ENCODE results near the gene TMEM145.

TMEM145 gene

DNA sequence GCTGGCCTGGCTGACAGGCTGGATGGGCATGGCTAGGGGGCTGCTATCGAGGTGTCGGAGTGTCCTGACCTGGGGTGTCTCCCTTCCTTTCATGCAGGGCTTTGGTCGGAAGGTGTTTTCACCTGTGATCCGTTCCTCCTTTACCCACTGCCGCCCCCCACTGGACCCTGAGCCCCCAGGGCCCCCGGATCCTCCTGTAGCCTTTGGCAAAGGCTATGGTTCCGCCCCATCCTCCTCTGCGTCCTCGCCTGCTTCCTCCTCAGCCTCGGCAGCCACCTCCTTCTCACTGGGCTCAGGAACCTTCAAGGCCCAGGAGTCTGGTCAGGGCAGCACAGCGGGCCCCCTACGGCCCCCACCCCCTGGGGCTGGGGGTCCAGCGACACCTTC, 23.0 kb upstream of the TMEM145 start:
- no peak for DNase-seq

GRCh38 chr19:42290523-42291434, 22.3 kb upstream of the TMEM145 start:
- no peak for DNase-seq

GRCh38 chr19:42291435-42291810, 21.7 kb upstream of the TMEM145 start:
- peak; percentile 15 for DNase-seq

- DNase-seq: no peak
Measured at GRCh38 chr19:42292042-42292960, 20.8 kb upstream of the TMEM145 start.

DNA sequence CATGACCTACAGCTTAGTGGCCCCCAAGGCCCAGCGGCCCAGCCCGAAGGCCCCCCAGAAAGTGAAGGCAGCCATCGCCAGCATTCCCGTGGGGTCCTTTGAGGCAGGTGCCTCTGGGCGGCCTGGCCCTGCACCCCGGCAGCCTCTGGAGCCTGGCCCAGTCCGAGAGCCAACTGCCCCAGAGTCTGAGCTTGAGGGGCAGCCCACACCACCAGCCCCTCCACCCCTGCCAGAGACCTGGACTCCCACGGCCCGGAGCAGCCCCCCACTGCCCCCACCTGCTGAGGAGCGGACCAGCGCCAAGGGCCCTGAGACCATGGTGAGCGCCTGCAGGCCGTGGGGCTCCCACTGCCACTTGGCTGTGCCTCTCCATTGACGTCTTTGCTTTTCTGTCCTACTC, 20.1 kb upstream of the TMEM145 start:
- no peak for DNase-seq

GRCh38 chr19:42293540-42293939, 19.6 kb upstream of the TMEM145 start:
- no peak for DNase-seq

GRCh38 chr19:42293948-42294347, 19.2 kb upstream of the TMEM145 start:
- DNase-seq: no peak

- DNase-seq: no peak
Measured at GRCh38 chr19:42294471-42295137, 18.5 kb upstream of the TMEM145 start.

DNA sequence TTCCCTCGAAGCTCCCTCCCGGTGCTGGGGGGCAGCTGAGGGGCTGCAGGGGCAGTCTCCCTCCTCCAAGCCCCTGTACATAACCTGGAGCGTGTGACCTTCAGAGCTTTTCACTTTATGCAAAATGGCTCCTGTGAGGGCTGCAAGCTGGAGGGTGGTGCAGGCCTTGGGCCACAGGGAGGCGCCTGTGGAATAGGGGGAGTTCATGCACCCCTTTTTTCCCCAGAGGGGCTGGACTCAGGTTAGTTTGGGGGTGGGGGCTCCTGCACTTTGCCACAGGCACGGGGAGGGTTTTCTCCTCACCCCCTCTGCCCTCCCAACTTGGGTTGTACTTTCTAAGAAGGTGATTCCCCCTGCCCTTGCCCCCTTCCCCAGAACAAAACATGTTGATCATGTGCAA, 17.8 kb upstream of the TMEM145 start:
- DNase-seq: no peak

DNA sequence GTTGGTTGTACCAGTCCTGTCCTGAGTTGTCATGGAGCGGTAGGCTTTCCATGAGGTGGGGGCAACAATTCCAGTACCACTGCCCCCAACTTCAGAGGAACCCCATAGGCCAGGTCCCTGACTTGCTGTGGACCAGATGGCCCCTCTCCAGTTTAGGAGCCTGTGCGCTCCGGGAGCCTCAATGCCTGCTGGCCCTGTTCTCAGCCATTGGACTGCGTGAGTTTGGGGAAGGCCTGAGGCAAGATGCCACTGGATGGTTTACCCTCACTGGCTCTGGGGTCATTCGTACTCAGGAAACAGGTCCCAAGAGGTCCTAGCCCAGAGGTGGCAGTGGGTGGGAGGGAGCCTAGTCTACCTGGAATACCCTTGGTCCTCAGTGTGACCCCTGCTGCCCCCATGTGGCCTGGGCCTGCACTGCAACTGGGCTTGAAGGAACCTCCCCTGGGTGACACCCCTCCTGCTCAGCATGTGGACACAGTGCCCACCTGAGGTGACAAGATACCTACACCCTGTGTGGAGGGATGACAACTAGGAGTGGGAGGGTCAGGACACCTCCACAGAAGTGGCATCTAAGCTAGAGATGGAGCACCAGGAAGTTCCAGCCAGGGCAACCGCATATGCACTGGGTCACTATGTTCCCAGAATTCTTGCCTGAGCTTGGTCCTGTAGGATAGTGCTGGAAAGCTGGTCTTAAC, 17.1 kb upstream of the TMEM145 start:
- peak; percentile 85 for DNase-seq

DNA sequence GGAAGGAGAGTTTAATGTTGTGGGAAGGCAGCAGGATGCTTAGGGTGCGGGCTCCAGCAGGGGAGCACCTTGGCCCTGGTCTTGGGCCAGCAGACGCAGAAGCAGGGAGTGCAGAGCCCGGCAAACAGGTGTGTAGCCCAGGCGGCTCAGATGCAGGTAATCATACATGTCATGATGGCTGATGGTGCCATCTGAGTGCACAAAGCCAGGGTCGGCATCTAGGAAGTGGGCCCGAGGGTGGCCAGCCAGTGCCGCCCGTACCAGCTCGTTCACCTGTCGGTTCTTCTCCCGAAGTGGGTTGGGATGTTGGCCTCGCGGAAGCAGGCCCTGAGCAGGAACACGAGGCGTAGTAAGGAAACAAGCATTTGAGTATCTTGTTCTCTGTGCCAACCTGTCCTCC, 16.1 kb upstream of the TMEM145 start:
- DNase-seq: no peak

- peak; percentile 37 for DNase-seq
Measured at GRCh38 chr19:42301646-42302203, 11.4 kb upstream of the TMEM145 start, which contains the start of gene PRR19. Gene PRR19 (plus strand): TSS chr19:42302132. CDS start chr19:42309585, 7,453 bp downstream.

GRCh38 chr19:42303101-42303464, 10.0 kb upstream of the TMEM145 start:
- no peak for DNase-seq

- DNase-seq: no peak
Measured at GRCh38 chr19:42303876-42304275, 9.2 kb upstream of the TMEM145 start.

GRCh38 chr19:42306646-42307045, 6.5 kb upstream of the TMEM145 start:
- no peak for DNase-seq

DNA sequence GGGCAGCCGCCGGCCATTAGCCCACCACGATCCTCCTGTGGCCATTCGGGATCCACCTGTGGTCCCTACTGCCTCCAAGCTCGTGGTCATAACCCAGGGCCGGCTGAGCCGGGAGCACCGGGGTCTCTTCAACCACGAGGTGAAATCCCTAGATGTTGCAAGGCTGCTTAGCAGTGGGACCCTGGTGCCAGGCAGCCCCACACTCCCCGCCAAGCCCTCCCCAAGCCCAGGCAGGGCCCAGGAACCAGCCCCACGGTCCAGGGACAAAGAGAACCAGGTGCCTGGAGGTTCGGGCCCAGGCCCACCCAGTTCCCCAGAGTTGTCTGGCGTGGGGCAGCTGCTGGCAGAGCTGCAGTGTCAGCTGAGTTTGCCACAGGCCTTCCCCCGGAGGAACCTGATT, 3.4 kb upstream of the TMEM145 start:
- no peak for DNase-seq

DNA sequence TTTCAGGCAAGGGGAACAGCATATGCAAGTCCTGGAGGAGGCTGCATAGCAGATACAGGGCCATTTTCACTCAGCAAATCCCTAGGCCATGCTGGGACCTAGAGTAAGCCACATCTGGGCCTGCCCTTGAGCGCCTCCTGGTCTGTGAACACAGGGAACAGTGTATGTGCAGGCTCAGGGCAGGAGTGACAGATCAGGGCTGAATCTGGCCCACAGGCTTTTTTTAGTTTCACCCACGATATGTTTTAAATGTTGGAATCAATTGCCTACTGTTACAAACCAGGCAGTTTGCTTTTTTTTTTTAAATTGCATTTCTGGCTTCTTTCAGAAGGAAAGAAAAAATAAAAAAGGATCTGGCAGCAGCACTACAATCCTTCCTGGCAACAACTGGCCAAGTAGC, 1.5 kb upstream of the TMEM145 start:
- DNase-seq: no peak

- no peak for DNase-seq
Measured at GRCh38 chr19:42312370-42312769, 739 bp upstream of the TMEM145 start.

DNA sequence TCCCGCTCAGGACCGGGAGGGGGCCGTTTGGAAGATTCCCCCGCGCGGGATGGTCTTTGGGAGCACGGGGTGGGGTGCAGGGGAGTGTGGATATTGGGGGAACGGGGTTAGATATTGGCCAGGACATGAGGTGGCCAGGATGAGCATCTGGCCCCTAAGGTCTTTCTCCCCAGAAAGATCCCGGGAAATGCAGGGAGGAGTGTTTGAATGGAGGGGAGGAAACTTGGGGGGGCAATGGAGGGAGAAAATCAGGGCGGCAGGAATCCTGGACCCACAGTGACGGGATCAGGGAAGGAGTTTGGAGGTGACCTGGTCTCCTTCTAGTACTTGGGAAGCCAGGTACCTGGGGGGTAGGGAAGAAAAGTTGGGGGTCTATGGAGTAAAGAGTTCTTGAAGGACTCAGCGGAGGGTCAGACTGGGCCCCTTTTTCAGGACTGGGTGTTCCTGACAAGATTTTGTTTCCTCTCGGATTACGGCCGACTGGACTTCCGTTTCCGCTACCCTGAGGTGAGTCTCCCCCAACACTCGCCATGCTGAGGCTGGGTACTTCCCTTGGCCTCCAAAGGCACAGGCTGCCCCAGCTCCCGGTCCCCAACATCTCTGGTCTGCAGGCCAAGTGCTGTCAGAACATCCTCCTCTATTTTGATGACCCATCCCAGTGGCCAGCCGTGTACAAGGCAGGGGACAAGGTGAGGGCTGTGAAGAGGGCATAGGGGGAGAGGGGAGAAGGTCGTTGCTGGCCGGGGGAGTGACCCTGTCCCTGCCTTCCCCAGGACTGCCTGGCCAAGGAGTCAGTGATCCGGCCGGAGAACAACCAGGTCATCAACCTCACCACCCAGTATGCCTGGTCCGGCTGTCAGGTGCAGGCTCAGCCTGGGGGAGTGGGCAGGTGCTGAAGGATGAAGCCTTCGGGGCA, 989 bp downstream of the TMEM145 start:
- DNase-seq: no peak

DNA sequence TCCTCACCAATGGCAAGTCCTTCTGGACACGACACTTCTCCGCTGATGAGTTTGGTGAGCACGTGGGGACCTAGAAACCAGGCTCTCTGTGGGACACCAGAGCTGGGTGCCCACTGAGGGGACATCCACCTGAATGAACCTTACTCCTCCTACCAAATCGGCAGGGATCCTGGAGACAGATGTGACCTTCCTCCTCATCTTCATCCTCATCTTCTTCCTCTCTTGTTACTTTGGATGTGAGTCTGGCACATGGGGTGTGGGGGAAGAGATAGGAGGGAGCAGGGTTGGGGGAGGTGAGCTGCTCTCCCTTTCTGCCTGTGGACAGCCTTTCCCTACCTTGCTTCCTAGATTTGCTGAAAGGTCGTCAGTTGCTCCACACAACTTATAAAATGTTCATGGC, 1.9 kb downstream of the TMEM145 start:
- DNase-seq: no peak

Data from NCI-H510A treated with DMSO at 0.1 percent for 48 hours (cell line).